GM23338 (cell line): ENCODE data around the gene PITRM1. TPM values are rescaled to one million over a fixed set of nuclear protein-coding genes. Genes with fewer than 3 reads are reported as not detected.

Experiments used
- ATAC-seq: fragments of 200-7000 bp; cut with Tn5 transposase; 3 replicates; pipeline ENCODE4 v1.9.1; 2020
- DNase-seq: peaks from one replicate; pipeline ENCODE4 v3.0.0-alpha.2; 2015; ENCODE audit warnings: low spot score
- H2AFZ ChIP-seq: fragments of 200-600 bp; sonication (generic); 2 replicates; pipeline ENCODE4 v1.8.0; 2016; ENCODE audit warnings: antibody characterized with exemption, mild to moderate bottlenecking, moderate library complexity
- H3F3A ChIP-seq: fragments of 200-600 bp; sonication (generic); replicated peaks from 2 replicates; pipeline ENCODE4 v1.8.0; 2017; ENCODE audit warnings: antibody characterized with exemption, mixed run types, low read depth
- H3K27ac ChIP-seq: fragments of 200-600 bp; sonication (generic); 2 replicates; pipeline ENCODE4 v1.6.1; 2016; ENCODE audit warnings: low read depth
- H3K27me3 ChIP-seq: fragments of 200-600 bp; sonication (generic); 2 replicates; pipeline ENCODE4 v1.8.0; 2016; ENCODE audit warnings: mild to moderate bottlenecking, mixed run types, moderate library complexity; ENCODE audit not compliant: insufficient read depth
- H3K36me3 ChIP-seq: fragments of 200-600 bp; sonication (generic); 2 replicates; pipeline ENCODE4 v1.8.0; 2016; ENCODE audit warnings: mild to moderate bottlenecking; ENCODE audit not compliant: insufficient read depth
- H3K4me1 ChIP-seq: fragments of 200-600 bp; sonication (generic); 2 replicates; pipeline ENCODE4 v1.8.0; 2016; ENCODE audit warnings: mild to moderate bottlenecking, moderate library complexity; ENCODE audit not compliant: insufficient read depth
- H3K4me2 ChIP-seq: fragments of 200-600 bp; sonication (generic); 2 replicates; pipeline ENCODE4 v1.7.1; 2017; ENCODE audit warnings: mixed run types
- H3K4me3 ChIP-seq: fragments of 200-600 bp; sonication (generic); 2 replicates; pipeline ENCODE4 v1.6.1; 2016; ENCODE audit warnings: mixed run types
- H3K79me2 ChIP-seq: fragments of 200-600 bp; sonication (generic); replicated peaks from 2 replicates; pipeline ENCODE4 v1.8.0; 2017; ENCODE audit warnings: mild to moderate bottlenecking; ENCODE audit not compliant: insufficient read depth
- H3K9me2 ChIP-seq: fragments of 200-600 bp; sonication (generic); 2 replicates; pipeline ENCODE4 v1.8.0; 2017; ENCODE audit not compliant: insufficient read depth
- H4K20me1 ChIP-seq: fragments of 200-600 bp; sonication (generic); replicated peaks from 2 replicates; pipeline ENCODE4 v1.8.0; 2017; ENCODE audit warnings: mild to moderate bottlenecking; ENCODE audit not compliant: insufficient read depth
- H3K27ac Mint-ChIP-seq: 2 replicates; pipeline ENCODE4 v1.8.0; 2020; ENCODE audit warnings: inconsistent platforms, mild to moderate bottlenecking, moderate library complexity, mixed read lengths
- H3K27me3 Mint-ChIP-seq: 3 replicates; pipeline ENCODE4 v1.8.0; 2022; ENCODE audit warnings: low read depth, mild to moderate bottlenecking, moderate library complexity, mixed read lengths, inconsistent platforms; ENCODE audit not compliant: insufficient read depth, poor library complexity
- H3K36me3 Mint-ChIP-seq: 3 replicates; pipeline ENCODE4 v1.8.0; 2021; ENCODE audit warnings: low read depth, mild to moderate bottlenecking, inconsistent platforms, moderate library complexity, mixed read lengths
- H3K4me1 Mint-ChIP-seq: 3 replicates; pipeline ENCODE4 v1.8.0; 2020; ENCODE audit warnings: mild to moderate bottlenecking, inconsistent platforms, mixed read lengths
- H3K4me3 Mint-ChIP-seq: 3 replicates; pipeline ENCODE4 v1.8.0; 2021; ENCODE audit warnings: moderate library complexity, mild to moderate bottlenecking, inconsistent platforms, mixed read lengths
- H3K9me3 Mint-ChIP-seq: 3 replicates; pipeline ENCODE4 v1.8.0; 2020; ENCODE audit warnings: moderate library complexity, mild to moderate bottlenecking, inconsistent platforms, mixed read lengths
- CREB1 ChIP-seq: fragments of 250-450 bp; sonication (Bioruptor Pico); IDR thresholded peaks from 2 replicates; pipeline ENCODE4 v1.5.0; 2020; ENCODE audit warnings: low read depth, mild to moderate bottlenecking, moderate library complexity
- EZH2 ChIP-seq: fragments of 200-600 bp; sonication (generic); IDR thresholded peaks from one replicate; pipeline ENCODE4 v1.8.0; 2017; ENCODE audit warnings: antibody characterized with exemption, mild to moderate bottlenecking, low read depth; ENCODE audit not compliant: unreplicated experiment
- EZH2phosphoT487 ChIP-seq: fragments of 200-600 bp; sonication (generic); IDR thresholded peaks from one replicate; pipeline ENCODE4 v1.8.1; 2018; ENCODE audit warnings: antibody characterized with exemption; ENCODE audit not compliant: unreplicated experiment
- JUNB ChIP-seq: IDR thresholded peaks from one replicate; pipeline ENCODE4 v1.6.1; 2016; ENCODE audit warnings: antibody characterized with exemption; ENCODE audit not compliant: unreplicated experiment
- NANOG ChIP-seq: IDR thresholded peaks from 2 replicates; pipeline ENCODE4 v1.6.1; 2016; ENCODE audit warnings: antibody characterized with exemption, borderline replicate concordance
- POLR2AphosphoS5 ChIP-seq: IDR thresholded peaks from 2 replicates; pipeline ENCODE4 v1.6.1; 2016; ENCODE audit warnings: antibody characterized with exemption, low read depth
- STAT1 ChIP-seq: IDR thresholded peaks from one replicate; pipeline ENCODE4 v1.6.1; 2016; ENCODE audit warnings: antibody characterized with exemption; ENCODE audit not compliant: unreplicated experiment
- ZNF331 ChIP-seq: fragments of 250-450 bp; sonication (Bioruptor Pico); IDR thresholded peaks from 2 replicates; pipeline ENCODE4 v1.5.0; 2020; ENCODE audit warnings: low read depth, mild to moderate bottlenecking, moderate library complexity
- polyA plus RNA-seq: library from polyadenylated mRNA; unstranded; fragments of >200 nt; fragmentation: Nextera tagmentation; extraction: Ambion mirVana; gene quantifications from 2 replicates; pipeline ENCODE4 v1.2.1, GENCODE V29; 2016
- total RNA-seq: library from RNA; depleted of rRNA; stranded (reverse); fragments of >200 nt; shearing (Covaris generic); gene quantifications from 2 replicates; pipeline ENCODE4 v1.2.3, GENCODE V29; 2014
- TF ChIP-seq, protein P1 (sequence below), 2 experiments: fragments of 200-600 bp in 1 of 2; sonication (generic) in 1 of 2; conservative IDR thresholded peaks; 2 replicates each; pipeline versions ENCODE4 v1.5.1 to v1.6.1; 2016 to 2017; ENCODE audit warnings: antibody characterized with exemption in 2 of 2, low read depth in 2 of 2, mild to moderate bottlenecking in 2 of 2, moderate library complexity in 1 of 2
- TF ChIP-seq, protein P2 (sequence below): IDR thresholded peaks from 2 replicates; pipeline ENCODE4 v1.6.1; 2016; ENCODE audit warnings: antibody characterized with exemption
- TF ChIP-seq, protein P3 (sequence below): IDR thresholded peaks from one replicate; pipeline ENCODE4 v1.6.1; 2018; ENCODE audit warnings: antibody characterized with exemption; ENCODE audit not compliant: unreplicated experiment
- TF ChIP-seq, protein P4 (sequence below): fragments of 250-450 bp; sonication (Bioruptor Pico); IDR thresholded peaks from 2 replicates; pipeline ENCODE4 v1.5.0; 2020; ENCODE audit warnings: mild to moderate bottlenecking, moderate library complexity

Gene PITRM1
- total and polyA plus RNA-seq, 2 experiments from 2014 or later: 29.0 to 33.0 TPM

DNA sequence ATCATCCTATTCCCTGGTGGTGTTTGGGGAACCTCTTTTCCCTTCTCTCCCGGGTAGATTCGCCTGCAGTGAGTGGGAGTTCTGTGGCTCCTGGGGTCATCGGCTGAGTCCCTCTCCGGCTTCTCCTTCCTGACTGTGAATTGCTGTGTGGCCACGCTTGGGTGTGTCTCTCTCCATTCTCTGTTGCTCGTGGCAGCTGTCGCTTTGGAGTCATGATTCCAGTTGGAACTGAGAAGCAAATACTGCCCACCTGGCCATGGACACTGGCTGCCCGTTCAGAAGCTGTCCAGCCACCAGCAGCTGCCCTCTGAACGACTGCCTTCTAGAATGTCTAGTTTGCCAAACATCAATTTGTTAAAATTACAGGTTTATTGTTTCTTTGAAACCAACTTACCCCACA lies 23.1 kb upstream of the PITRM1 start (continued):
- TF ChIP-seq CREB1 (CRISPR knock-in tag): no peak
- TF ChIP-seq, protein P1, sequence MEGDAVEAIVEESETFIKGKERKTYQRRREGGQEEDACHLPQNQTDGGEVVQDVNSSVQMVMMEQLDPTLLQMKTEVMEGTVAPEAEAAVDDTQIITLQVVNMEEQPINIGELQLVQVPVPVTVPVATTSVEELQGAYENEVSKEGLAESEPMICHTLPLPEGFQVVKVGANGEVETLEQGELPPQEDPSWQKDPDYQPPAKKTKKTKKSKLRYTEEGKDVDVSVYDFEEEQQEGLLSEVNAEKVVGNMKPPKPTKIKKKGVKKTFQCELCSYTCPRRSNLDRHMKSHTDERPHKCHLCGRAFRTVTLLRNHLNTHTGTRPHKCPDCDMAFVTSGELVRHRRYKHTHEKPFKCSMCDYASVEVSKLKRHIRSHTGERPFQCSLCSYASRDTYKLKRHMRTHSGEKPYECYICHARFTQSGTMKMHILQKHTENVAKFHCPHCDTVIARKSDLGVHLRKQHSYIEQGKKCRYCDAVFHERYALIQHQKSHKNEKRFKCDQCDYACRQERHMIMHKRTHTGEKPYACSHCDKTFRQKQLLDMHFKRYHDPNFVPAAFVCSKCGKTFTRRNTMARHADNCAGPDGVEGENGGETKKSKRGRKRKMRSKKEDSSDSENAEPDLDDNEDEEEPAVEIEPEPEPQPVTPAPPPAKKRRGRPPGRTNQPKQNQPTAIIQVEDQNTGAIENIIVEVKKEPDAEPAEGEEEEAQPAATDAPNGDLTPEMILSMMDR (conservative IDR thresholded peaks at IDR 0.05; ENCODE audit: low read depth in 2 of 2): no peak

GRCh38 chr10:3195286-3195685 lies 22.7 kb upstream of the PITRM1 start:
- Histone ChIP-seq H4K20me1 (no peaks in the 10 kb centered on the region), H3K4me3 (no peak overlapping the region), H3K27ac (no peak overlapping the region), H3K4me1 (peaks cover under 1% of the 10 kb centered on the region; the same call in 1 of the 2 replicates), H3K79me2 (no peaks in the 10 kb centered on the region), H3F3A (no peaks in the 10 kb centered on the region), H3K27me3 (no peaks in the 10 kb centered on the region), H3K9me2 (no peaks in the 10 kb centered on the region), H3K36me3 (no peaks in the 10 kb centered on the region), H2AFZ (no peak overlapping the region), H3K4me2 (no peak overlapping the region)
- Mint-ChIP-seq H3K36me3 (no peaks in the 10 kb centered on the region; the same call in 2 of the 3 replicates), H3K4me1 (peaks cover 10% of the 10 kb centered on the region), H3K9me3 (no peaks in the 10 kb centered on the region), H3K4me3 (no peak overlapping the region), H3K27ac (no peak overlapping the region), H3K27me3 (peaks cover 7% of the 10 kb centered on the region)
- no peak for DNase-seq
- no peak for ATAC-seq
- TF ChIP-seq, protein P2, sequence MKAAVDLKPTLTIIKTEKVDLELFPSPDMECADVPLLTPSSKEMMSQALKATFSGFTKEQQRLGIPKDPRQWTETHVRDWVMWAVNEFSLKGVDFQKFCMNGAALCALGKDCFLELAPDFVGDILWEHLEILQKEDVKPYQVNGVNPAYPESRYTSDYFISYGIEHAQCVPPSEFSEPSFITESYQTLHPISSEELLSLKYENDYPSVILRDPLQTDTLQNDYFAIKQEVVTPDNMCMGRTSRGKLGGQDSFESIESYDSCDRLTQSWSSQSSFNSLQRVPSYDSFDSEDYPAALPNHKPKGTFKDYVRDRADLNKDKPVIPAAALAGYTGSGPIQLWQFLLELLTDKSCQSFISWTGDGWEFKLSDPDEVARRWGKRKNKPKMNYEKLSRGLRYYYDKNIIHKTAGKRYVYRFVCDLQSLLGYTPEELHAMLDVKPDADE: no peak
- TF ChIP-seq ZNF331: no peak
- TF ChIP-seq POLR2AphosphoS5: no peak
- no peak for TF ChIP-seq EZH2phosphoT487
- no peak for TF ChIP-seq EZH2
- TF ChIP-seq, protein P3, sequence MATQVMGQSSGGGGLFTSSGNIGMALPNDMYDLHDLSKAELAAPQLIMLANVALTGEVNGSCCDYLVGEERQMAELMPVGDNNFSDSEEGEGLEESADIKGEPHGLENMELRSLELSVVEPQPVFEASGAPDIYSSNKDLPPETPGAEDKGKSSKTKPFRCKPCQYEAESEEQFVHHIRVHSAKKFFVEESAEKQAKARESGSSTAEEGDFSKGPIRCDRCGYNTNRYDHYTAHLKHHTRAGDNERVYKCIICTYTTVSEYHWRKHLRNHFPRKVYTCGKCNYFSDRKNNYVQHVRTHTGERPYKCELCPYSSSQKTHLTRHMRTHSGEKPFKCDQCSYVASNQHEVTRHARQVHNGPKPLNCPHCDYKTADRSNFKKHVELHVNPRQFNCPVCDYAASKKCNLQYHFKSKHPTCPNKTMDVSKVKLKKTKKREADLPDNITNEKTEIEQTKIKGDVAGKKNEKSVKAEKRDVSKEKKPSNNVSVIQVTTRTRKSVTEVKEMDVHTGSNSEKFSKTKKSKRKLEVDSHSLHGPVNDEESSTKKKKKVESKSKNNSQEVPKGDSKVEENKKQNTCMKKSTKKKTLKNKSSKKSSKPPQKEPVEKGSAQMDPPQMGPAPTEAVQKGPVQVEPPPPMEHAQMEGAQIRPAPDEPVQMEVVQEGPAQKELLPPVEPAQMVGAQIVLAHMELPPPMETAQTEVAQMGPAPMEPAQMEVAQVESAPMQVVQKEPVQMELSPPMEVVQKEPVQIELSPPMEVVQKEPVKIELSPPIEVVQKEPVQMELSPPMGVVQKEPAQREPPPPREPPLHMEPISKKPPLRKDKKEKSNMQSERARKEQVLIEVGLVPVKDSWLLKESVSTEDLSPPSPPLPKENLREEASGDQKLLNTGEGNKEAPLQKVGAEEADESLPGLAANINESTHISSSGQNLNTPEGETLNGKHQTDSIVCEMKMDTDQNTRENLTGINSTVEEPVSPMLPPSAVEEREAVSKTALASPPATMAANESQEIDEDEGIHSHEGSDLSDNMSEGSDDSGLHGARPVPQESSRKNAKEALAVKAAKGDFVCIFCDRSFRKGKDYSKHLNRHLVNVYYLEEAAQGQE: no peak
- TF ChIP-seq JUNB: no peak
- TF ChIP-seq, protein P4, sequence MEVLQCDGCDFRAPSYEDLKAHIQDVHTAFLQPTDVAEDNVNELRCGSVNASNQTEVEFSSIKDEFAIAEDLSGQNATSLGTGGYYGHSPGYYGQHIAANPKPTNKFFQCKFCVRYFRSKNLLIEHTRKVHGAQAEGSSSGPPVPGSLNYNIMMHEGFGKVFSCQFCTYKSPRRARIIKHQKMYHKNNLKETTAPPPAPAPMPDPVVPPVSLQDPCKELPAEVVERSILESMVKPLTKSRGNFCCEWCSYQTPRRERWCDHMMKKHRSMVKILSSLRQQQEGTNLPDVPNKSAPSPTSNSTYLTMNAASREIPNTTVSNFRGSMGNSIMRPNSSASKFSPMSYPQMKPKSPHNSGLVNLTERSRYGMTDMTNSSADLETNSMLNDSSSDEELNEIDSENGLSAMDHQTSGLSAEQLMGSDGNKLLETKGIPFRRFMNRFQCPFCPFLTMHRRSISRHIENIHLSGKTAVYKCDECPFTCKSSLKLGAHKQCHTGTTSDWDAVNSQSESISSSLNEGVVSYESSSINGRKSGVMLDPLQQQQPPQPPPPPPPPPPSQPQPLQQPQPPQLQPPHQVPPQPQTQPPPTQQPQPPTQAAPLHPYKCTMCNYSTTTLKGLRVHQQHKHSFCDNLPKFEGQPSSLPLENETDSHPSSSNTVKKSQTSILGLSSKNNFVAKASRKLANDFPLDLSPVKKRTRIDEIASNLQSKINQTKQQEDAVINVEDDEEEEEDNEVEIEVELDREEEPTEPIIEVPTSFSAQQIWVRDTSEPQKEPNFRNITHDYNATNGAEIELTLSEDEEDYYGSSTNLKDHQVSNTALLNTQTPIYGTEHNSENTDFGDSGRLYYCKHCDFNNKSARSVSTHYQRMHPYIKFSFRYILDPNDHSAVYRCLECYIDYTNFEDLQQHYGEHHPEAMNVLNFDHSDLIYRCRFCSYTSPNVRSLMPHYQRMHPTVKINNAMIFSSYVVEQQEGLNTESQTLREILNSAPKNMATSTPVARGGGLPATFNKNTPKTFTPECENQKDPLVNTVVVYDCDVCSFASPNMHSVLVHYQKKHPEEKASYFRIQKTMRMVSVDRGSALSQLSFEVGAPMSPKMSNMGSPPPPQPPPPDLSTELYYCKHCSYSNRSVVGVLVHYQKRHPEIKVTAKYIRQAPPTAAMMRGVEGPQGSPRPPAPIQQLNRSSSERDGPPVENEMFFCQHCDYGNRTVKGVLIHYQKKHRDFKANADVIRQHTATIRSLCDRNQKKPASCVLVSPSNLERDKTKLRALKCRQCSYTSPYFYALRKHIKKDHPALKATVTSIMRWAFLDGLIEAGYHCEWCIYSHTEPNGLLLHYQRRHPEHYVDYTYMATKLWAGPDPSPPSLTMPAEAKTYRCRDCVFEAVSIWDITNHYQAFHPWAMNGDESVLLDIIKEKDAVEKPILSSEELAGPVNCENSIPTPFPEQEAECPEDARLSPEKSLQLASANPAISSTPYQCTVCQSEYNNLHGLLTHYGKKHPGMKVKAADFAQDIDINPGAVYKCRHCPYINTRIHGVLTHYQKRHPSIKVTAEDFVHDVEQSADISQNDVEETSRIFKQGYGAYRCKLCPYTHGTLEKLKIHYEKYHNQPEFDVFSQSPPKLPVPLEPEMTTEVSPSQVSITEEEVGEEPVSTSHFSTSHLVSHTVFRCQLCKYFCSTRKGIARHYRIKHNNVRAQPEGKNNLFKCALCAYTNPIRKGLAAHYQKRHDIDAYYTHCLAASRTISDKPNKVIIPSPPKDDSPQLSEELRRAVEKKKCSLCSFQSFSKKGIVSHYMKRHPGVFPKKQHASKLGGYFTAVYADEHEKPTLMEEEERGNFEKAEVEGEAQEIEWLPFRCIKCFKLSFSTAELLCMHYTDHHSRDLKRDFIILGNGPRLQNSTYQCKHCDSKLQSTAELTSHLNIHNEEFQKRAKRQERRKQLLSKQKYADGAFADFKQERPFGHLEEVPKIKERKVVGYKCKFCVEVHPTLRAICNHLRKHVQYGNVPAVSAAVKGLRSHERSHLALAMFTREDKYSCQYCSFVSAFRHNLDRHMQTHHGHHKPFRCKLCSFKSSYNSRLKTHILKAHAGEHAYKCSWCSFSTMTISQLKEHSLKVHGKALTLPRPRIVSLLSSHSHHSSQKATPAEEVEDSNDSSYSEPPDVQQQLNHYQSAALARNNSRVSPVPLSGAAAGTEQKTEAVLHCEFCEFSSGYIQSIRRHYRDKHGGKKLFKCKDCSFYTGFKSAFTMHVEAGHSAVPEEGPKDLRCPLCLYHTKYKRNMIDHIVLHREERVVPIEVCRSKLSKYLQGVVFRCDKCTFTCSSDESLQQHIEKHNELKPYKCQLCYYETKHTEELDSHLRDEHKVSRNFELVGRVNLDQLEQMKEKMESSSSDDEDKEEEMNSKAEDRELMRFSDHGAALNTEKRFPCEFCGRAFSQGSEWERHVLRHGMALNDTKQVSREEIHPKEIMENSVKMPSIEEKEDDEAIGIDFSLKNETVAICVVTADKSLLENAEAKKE: no peak
- TF ChIP-seq CREB1 (CRISPR knock-in tag): no peak
- no peak for TF ChIP-seq NANOG
- TF ChIP-seq STAT1: no peak
